Stomach smooth muscle (tissue), 2 donors: ENCODE results near the gene NR2E1.

ENCODE experiments used
- H3K27ac ChIP-seq: one replicate; pipeline ENCODE4 v1.7.0; 2013; ENCODE audit warnings: mild to moderate bottlenecking, low read length, inconsistent platforms
- H3K27me3 ChIP-seq, 2 donors: one replicate each; pipeline ENCODE4 v1.7.0; 2013; ENCODE audit warnings: low read length in 2 of 2; ENCODE audit not compliant: insufficient read depth in 2 of 2, control insufficient read depth in 1 of 2
- H3K36me3 ChIP-seq, 2 donors: one replicate each; pipeline ENCODE4 v1.7.0; 2013; ENCODE audit warnings: low read length in 2 of 2; ENCODE audit not compliant: control insufficient read depth in 2 of 2, insufficient read depth in 2 of 2
- H3K4me1 ChIP-seq: one replicate; pipeline ENCODE4 v1.7.0; 2013; ENCODE audit warnings: low read length; ENCODE audit not compliant: control insufficient read depth, insufficient read depth
- H3K4me3 ChIP-seq, 2 donors: one replicate each; pipeline ENCODE4 v1.7.0; 2013; ENCODE audit warnings: low read length in 2 of 2
- H3K9ac ChIP-seq, 2 donors: one replicate each; pipeline ENCODE4 v1.7.0; 2013; ENCODE audit warnings: low read length in 2 of 2, mild to moderate bottlenecking in 1 of 2
- H3K9me3 ChIP-seq, 2 donors: one replicate each; pipeline ENCODE4 v1.7.0; 2013; ENCODE audit warnings: low read length in 2 of 2; ENCODE audit not compliant: control insufficient read depth in 2 of 2
- donor health status: healthy.
- donor health status: Pancreatic carcinoma.

The NR2E1 gene

DNA sequence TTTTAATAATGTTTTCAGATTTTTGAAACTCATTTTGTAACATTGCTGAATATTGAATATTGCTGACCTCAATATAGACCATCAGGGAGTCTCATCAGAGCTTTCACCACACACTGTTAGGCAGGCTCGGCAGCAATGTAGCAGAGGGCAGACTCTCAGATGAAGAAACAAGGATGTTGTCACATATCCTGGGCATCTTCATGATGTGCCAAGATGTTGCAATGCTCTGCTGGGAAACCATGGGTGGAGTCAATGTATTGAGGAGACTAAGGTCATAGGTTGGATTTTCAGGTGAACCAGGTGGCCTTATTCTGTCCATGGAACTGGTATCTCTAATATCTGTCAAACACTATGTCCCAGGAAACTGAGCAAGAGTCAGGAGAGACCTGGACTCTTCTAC is 27.3 kb downstream of the NR2E1 start:
- Histone ChIP-seq H3K4me3 (no peak overlapping the region), H3K27me3 (peaks cover 0 to 7% of the 10 kb centered on the region in 2 donors), H3K4me1 (no peaks in the 10 kb centered on the region), H3K9me3 (no peaks in the 10 kb centered on the region), H3K36me3 (no peaks in the 10 kb centered on the region), H3K9ac (no peak overlapping the region), H3K27ac (no peak overlapping the region)

GRCh38 chr6:108193835-108194234 is 28.0 kb downstream of the NR2E1 start:
- no peak overlapping the region for H3K4me3 ChIP-seq
- H3K27ac ChIP-seq = no peak overlapping the region
- no peaks in the 10 kb centered on the region for H3K9me3 ChIP-seq
- H3K4me1 ChIP-seq = no peaks in the 10 kb centered on the region
- peaks cover 0 to 7% of the 10 kb centered on the region in 2 donors for H3K27me3 ChIP-seq
- H3K9ac ChIP-seq = no peak overlapping the region
- H3K36me3 ChIP-seq = no peaks in the 10 kb centered on the region

- H3K4me3 ChIP-seq = no peak overlapping the region
- H3K9ac ChIP-seq = no peak overlapping the region
- H3K27me3 ChIP-seq = peaks cover 0 to 5% of the 10 kb centered on the region in 2 donors
- H3K9me3 ChIP-seq = no peaks in the 10 kb centered on the region
- no peaks in the 10 kb centered on the region for H3K4me1 ChIP-seq
- no peaks in the 10 kb centered on the region for H3K36me3 ChIP-seq
- no peak overlapping the region for H3K27ac ChIP-seq
Measured at GRCh38 chr6:108194503-108194902, 28.7 kb downstream of the NR2E1 start.

DNA sequence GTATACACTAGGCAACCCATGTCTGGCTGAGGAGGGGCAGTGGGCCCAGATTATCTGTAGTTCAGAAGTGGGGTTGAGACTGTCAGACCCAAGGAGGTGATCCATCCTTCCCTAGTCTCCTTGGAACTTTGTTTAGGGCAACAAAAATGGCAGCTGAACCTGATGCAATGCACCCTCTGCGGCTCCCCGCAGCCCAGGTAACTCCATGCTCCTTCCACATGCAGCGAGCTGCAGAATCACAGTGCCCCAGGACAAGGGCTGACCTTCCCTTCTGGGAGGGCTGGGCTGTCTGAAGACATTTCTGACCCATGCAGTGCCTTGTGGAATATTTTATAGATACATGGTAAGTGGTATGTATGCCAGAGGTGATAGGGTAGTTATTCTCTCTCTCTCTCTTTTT is 29.4 kb downstream of the NR2E1 start:
- H3K27ac ChIP-seq = no peak overlapping the region
- H3K9ac ChIP-seq = no peak overlapping the region
- no peaks in the 10 kb centered on the region for H3K9me3 ChIP-seq
- no peaks in the 10 kb centered on the region for H3K4me1 ChIP-seq
- H3K36me3 ChIP-seq = no peaks in the 10 kb centered on the region
- H3K27me3 ChIP-seq = peaks cover 0 to 5% of the 10 kb centered on the region in 2 donors
- no peak overlapping the region for H3K4me3 ChIP-seq

DNA sequence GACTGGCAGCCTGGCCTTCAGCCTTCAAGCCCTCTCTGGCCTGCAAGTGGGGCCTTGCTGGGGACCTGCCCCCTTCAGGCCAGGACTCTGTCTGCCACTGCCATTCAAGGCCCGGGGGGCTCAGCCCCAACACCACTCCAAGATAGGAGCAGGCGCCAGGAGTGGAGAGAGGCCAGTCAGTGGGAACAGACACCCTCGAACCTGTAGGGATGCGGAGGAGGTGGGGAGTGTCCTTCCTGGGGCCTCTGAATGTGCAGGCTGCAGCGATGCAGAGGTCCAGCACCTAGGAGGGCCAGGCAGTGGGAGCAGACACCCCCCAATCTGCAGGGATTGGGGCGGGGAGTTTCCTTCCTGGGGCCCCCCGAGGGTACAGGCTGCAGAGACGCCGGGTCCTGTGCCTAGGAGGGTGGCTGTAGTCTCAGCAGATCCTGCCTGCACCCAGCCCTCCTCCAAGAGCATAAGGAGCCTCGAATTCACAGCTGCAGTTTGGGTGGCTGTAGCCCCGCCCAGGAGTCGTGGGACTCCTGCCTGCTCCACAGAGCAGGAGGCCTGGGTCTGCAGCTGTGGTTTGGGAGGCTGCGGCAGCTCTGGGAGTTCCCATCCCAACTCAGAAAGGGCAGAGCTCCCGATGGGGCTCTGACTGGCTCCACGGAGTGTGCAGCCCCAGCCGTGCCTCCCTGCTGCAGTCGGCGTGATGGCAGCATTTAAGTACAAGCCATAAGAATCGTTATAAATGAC is 33.1 kb downstream of the NR2E1 start:
- no peaks in the 10 kb centered on the region for H3K9me3 ChIP-seq
- no peak overlapping the region for H3K9ac ChIP-seq
- no peaks in the 10 kb centered on the region for H3K4me1 ChIP-seq
- no peak overlapping the region for H3K27ac ChIP-seq
- H3K36me3 ChIP-seq = no peaks in the 10 kb centered on the region
- no peak overlapping the region for H3K4me3 ChIP-seq
- no peaks in the 10 kb centered on the region for H3K27me3 ChIP-seq

GRCh38 chr6:108200186-108200585 is 34.4 kb downstream of the NR2E1 start:
- Histone ChIP-seq H3K4me1 (no peaks in the 10 kb centered on the region), H3K27me3 (no peaks in the 10 kb centered on the region), H3K4me3 (no peak overlapping the region), H3K36me3 (no peaks in the 10 kb centered on the region), H3K27ac (no peak overlapping the region), H3K9ac (no peak overlapping the region), H3K9me3 (no peaks in the 10 kb centered on the region)

- H3K36me3 ChIP-seq = no peaks in the 10 kb centered on the region
- H3K27me3 ChIP-seq = no peaks in the 10 kb centered on the region
- no peaks in the 10 kb centered on the region for H3K9me3 ChIP-seq
- H3K9ac ChIP-seq = no peak overlapping the region
- no peaks in the 10 kb centered on the region for H3K4me1 ChIP-seq
- no peak overlapping the region for H3K27ac ChIP-seq
- no peak overlapping the region for H3K4me3 ChIP-seq
Measured at GRCh38 chr6:108200631-108201030, 34.8 kb downstream of the NR2E1 start.

- no peak overlapping the region for H3K27ac ChIP-seq
- H3K36me3 ChIP-seq = peaks cover 0 to 2% of the 10 kb centered on the region in 2 donors
- H3K27me3 ChIP-seq = no peaks in the 10 kb centered on the region
- no peaks in the 10 kb centered on the region for H3K4me1 ChIP-seq
- H3K9ac ChIP-seq = no peak overlapping the region
- no peaks in the 10 kb centered on the region for H3K9me3 ChIP-seq
- H3K4me3 ChIP-seq = no peak overlapping the region
Measured at GRCh38 chr6:108203189-108204112, 37.6 kb downstream of the NR2E1 start.

DNA sequence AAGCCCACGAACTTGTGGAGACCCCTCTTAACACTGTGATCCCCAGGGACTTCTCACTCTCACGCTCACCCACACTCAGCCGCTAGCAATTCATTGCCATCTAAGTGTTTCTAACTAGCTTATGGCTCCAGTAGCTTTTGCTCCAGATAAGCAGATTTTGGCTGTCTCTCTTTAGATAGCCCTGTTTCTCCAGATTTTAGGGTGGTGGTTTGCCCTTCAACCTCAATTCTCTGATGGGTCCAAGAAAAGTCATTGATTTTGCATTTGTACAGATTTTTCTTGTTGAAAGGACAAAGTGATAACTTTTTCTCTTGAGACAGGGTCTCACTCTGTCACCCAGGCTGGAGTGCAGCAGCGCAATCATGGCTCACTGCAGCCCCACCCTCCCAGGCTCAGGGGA is 41.2 kb downstream of the NR2E1 start:
- Histone ChIP-seq H3K27me3 (no peaks in the 10 kb centered on the region), H3K27ac (no peak overlapping the region), H3K4me1 (no peaks in the 10 kb centered on the region), H3K9me3 (no peaks in the 10 kb centered on the region), H3K4me3 (no peak overlapping the region), H3K36me3 (peaks cover 6 to 9% of the 10 kb centered on the region in 2 donors), H3K9ac (no peak overlapping the region)

GRCh38 chr6:108209738-108210137 is 43.9 kb downstream of the NR2E1 start:
- Histone ChIP-seq H3K27ac (no peak overlapping the region), H3K4me3 (no peak overlapping the region), H3K27me3 (no peaks in the 10 kb centered on the region), H3K4me1 (no peaks in the 10 kb centered on the region), H3K9ac (no peak overlapping the region), H3K9me3 (no peaks in the 10 kb centered on the region), H3K36me3 (peaks cover 6 to 9% of the 10 kb centered on the region in 2 donors)

DNA sequence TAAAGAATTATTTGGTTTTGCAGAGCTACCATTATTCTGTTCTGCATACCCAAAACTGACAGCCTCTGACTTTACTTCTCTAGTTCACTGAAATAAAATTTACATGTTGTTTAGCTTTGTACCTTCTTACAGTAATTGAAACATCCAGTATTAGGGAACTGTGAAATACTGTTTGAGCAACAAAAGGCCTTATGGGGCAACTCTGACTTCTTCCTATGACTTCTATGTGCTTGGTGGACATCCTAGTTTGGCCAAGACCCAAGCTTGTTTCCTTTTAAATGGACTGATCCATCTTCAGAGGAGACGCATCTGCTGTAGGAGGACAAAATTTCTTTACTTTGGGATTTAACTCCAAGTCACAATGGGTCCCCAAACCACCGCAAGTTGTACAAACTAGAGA is 44.7 kb downstream of the NR2E1 start:
- Histone ChIP-seq H3K27me3 (no peaks in the 10 kb centered on the region), H3K4me3 (no peak overlapping the region), H3K9me3 (no peaks in the 10 kb centered on the region), H3K4me1 (no peaks in the 10 kb centered on the region), H3K36me3 (peaks cover 6 to 11% of the 10 kb centered on the region in 2 donors), H3K27ac (no peak overlapping the region), H3K9ac (no peak overlapping the region)
